GM13976 (cell line): Measurements from ENCODE around the gene FBXW7.

ENCODE experiments used
- DNase-seq: peaks from one replicate; pipeline ENCODE4 v3.0.0; 2012; ENCODE audit warnings: low spot score
- in situ Hi-C: fragments of 300-500 bp; cut with MboI; formaldehyde crosslinking; loops from one replicate; pipeline ENCODE4 v1.12.0; 2022; ENCODE audit warnings: low sequenced_read_pairs, mixed read lengths, inconsistent platforms; ENCODE audit not compliant: unreplicated experiment
- TF ChIP-seq, protein P1 (sequence below): IDR thresholded peaks from 2 replicates; pipeline ENCODE4 v1.5.1; 2012; ENCODE audit warnings: borderline replicate concordance, mild to moderate bottlenecking; ENCODE audit not compliant: insufficient read depth; ENCODE audit errors: extremely low read depth, missing control alignments, control extremely low read depth

FBXW7 gene

DNA sequence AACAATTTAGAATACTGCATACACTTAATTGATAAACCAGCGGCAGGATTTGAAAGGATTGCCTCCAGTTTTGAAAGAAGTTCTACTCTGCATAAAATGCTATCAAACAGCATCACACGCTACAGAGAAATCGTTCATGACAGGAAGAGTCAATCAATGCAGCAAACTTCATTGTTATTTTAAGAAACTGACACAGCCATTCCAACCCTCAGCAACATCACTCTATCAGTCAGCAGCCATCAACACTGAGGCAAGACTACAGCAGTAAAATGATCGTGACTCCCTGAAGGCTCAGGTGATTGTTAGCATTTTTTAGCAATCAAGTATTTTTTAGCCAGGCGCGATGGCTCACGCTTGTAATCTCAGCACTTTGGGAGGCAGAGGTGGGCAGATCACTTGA lies 98.3 kb downstream of the FBXW7 start:
- TF ChIP-seq, protein P1, sequence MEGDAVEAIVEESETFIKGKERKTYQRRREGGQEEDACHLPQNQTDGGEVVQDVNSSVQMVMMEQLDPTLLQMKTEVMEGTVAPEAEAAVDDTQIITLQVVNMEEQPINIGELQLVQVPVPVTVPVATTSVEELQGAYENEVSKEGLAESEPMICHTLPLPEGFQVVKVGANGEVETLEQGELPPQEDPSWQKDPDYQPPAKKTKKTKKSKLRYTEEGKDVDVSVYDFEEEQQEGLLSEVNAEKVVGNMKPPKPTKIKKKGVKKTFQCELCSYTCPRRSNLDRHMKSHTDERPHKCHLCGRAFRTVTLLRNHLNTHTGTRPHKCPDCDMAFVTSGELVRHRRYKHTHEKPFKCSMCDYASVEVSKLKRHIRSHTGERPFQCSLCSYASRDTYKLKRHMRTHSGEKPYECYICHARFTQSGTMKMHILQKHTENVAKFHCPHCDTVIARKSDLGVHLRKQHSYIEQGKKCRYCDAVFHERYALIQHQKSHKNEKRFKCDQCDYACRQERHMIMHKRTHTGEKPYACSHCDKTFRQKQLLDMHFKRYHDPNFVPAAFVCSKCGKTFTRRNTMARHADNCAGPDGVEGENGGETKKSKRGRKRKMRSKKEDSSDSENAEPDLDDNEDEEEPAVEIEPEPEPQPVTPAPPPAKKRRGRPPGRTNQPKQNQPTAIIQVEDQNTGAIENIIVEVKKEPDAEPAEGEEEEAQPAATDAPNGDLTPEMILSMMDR: no peak
- DNase-seq: no peak
- in situ Hi-C loops: no loop called here

DNA sequence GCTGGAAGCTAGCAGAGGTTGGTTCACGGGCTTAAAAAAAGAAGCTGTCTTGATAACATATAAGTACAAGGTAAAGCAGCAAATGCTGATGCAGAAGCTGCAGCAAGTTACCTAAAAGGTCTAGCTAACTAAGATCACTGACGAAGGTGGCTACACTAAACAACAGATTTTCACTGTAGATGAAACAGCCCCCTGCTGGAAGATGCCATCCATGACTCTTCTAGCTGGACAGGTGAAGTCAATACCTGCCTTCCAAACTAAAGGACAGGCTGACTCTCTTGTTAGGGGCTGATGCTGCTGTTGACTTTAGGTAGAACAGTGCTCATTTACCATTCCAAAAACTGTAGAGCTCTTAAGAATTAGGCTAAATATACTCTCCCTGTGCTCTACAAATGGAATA lies 99.5 kb downstream of the FBXW7 start:
- TF ChIP-seq, protein P1: no peak
- no peak for DNase-seq
- in situ Hi-C loops: no loop called here

DNA sequence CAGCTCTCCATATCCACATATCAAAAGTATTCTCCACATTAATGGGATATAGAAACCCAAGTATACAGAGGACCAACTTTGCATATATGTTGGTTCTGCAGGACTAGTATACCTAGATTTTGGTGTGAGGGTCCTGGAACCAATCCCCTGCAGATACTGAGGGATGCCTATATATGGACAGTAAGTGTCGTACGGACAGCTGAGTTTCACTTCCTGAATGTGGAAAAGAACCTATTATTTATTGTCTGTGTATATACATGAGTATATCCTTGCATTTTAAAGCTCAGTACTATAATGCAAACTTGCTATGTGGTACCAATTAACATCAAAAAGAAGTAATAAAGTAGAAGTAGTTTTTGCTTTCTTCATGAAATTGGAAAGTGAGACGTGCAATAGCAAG lies 101.9 kb downstream of the FBXW7 start:
- in situ Hi-C loops: no loop called here
- TF ChIP-seq, protein P1: no peak
- no peak for DNase-seq

DNA sequence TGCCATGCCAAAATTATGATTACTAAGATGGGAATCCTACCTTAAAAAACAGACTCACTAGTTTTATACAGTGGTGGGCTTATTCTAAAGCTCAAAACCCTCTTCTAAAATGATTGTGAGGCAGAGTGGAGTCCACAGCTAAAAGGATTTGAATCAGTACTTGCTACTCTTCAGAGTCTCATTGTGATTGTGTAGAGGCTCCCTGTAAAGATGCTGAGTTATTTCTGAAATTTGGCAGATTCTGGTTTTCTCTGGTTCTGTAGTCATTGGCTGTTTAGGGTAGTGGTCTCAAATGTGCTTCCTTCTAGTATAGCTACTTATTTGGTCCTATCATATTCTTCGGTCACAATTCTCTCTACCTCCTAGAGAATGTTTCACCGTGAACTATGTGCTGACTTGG lies 104.1 kb downstream of the FBXW7 start:
- TF ChIP-seq, protein P1: no peak
- in situ Hi-C loops: no loop called here
- DNase-seq: no peak

DNA sequence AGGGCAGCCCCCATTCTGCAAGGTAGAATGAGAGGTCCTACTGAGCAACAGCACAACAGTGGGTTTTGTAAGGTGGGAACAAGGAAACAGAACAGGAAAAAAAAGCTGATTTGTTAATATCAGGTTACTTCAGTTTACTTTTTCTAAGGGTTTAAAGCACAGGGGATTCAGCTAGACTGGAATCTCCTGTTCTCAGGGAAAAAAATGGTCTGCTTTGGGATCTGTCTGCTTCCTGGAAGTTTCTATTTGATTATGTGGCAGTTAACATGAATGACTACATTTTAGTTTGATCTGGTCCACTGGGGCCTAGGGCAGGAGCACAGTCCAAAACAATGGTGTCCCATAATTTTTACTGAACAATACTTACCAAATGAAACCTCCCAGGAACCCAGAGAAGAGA lies 104.6 kb downstream of the FBXW7 start:
- TF ChIP-seq, protein P1: no peak
- in situ Hi-C loops: no loop called here

DNA sequence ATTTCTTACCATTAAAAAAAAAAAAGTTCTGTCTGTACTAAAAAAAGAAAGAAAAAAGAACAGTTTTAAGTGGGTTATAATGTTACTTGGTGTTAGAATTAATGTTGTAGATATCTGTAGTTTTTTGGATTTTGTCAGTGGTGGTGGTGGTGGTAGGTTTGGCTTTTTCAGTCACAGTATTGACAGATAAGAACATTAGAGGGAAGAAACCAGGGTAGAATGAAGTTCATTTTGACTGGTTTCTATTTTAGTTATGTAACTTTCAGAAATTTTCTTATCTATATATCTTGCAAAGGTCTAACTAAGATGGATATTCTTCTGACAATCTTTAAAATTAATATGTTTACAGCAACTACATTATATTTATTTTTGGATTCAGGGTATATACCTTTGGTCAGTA lies 105.4 kb downstream of the FBXW7 start:
- no peak for DNase-seq
- TF ChIP-seq, protein P1: no peak
- in situ Hi-C loops: no loop called here

More for the DNA sequence above, 104.6 kb downstream of the FBXW7 start:
- DNase-seq: no peak

DNA sequence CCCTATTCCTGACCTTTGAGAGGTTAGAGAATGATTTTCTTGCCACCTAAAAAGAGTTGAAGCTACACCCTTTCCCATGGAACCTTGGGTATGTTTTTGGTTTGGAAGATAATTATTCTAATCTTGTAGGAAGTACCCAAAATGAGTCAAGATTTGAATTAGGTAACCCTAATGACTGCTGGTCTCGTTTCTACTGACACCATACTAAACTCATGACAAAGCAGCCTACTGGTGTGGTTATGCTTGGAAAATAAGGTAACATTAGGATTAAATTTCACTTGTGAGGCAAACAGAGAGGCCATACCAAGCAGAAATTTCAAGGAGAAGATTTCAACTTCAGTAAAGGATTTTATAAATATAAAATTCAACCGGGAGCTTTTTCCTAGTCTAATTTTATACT lies 107.9 kb downstream of the FBXW7 start:
- TF ChIP-seq, protein P1: no peak
- no peak for DNase-seq
- in situ Hi-C loops: no loop called here
